Spleen (tissue), 7 donors: ENCODE measurements around the gene GPR135.

ENCODE experiments used
- POLR2AphosphoS5 ChIP-seq, 3 donors: sonication (generic); formaldehyde crosslinking; IDR thresholded peaks; one replicate each; pipeline ENCODE4 v1.5.1; 2017; ENCODE audit warnings: antibody characterized with exemption in 3 of 3
- TF ChIP-seq, protein P1 (sequence below), 11 experiments: fragments of 200-600 bp in 7 of 11; fragments of 450-650 bp in 4 of 11; sonication (generic) in 4 of 11; IDR thresholded peaks in 8 of 11; conservative IDR thresholded peaks in 3 of 11; 1 replicate in 7 of 11; 2 replicates in 4 of 11; pipeline versions ENCODE4 v1.4.0 to v1.8.0; 2016 to 2021; ENCODE audit warnings: antibody characterized with exemption in 11 of 11, inconsistent platforms in 4 of 11, mild to moderate bottlenecking in 1 of 11
- donor health status: DM: no; HTN: no; CAD: no; lungs with moderate emphysema.
- donor health status: DM: no; HTN: no; CAD: no.
- donor health status: DM: no; HTN: no; CAD: no.

DNA sequence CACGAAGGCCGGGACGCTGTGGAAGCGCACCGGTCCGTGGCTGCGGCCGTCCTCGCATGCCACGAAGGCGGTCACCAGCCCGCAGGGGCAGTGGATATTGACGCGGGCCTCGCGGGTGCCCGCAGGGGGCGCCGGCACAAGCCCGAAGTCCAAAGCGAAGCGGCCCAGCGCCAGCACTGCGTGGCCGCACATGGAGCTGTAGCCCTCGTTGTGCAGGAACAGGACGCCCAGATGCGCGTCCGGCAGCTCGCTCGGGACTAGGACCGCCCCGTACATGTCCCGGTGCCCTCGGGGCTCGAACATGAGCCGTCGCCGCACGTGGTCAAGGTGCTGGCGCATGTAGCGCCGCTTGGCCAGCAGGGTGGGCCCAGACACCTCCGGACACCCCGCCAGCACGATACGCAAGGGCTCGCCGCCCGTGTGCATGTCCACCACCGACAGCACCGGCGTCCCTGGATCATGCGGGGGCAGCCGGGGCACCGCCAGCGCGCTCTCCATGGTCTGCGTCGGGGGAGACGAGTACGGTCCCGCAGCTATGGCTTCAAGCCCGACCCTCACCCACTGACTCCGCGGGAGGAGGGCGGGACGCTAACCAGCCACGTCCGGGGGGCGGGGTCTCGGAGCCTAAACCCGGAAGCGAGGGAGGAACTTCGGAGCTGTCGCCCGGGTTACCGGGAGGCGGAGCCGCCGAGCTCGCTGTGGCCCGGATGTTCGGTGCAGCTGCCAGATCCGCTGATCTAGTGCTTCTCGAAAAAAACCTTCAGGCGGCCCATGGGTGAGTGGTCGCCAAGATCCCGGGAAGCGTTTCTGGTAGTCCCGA is 18.8 kb upstream of the GPR135 start, which contains the start of the genes JKAMP and L3HYPDH:
- TF ChIP-seq, protein P1, sequence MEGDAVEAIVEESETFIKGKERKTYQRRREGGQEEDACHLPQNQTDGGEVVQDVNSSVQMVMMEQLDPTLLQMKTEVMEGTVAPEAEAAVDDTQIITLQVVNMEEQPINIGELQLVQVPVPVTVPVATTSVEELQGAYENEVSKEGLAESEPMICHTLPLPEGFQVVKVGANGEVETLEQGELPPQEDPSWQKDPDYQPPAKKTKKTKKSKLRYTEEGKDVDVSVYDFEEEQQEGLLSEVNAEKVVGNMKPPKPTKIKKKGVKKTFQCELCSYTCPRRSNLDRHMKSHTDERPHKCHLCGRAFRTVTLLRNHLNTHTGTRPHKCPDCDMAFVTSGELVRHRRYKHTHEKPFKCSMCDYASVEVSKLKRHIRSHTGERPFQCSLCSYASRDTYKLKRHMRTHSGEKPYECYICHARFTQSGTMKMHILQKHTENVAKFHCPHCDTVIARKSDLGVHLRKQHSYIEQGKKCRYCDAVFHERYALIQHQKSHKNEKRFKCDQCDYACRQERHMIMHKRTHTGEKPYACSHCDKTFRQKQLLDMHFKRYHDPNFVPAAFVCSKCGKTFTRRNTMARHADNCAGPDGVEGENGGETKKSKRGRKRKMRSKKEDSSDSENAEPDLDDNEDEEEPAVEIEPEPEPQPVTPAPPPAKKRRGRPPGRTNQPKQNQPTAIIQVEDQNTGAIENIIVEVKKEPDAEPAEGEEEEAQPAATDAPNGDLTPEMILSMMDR (IDR thresholded peaks at IDR 0.05 in 8 of 11, conservative IDR thresholded peaks at IDR 0.05 in 3 of 11) = peak in 9 of 11 experiments; percentile 37 to 78 (median 69)
- TF ChIP-seq POLR2AphosphoS5 (IDR thresholded peaks at IDR 0.05) = peak; percentile 95 to 97 (median 97)
